ENCODE results near the gene KCNMA1.

The KCNMA1 gene

DNA sequence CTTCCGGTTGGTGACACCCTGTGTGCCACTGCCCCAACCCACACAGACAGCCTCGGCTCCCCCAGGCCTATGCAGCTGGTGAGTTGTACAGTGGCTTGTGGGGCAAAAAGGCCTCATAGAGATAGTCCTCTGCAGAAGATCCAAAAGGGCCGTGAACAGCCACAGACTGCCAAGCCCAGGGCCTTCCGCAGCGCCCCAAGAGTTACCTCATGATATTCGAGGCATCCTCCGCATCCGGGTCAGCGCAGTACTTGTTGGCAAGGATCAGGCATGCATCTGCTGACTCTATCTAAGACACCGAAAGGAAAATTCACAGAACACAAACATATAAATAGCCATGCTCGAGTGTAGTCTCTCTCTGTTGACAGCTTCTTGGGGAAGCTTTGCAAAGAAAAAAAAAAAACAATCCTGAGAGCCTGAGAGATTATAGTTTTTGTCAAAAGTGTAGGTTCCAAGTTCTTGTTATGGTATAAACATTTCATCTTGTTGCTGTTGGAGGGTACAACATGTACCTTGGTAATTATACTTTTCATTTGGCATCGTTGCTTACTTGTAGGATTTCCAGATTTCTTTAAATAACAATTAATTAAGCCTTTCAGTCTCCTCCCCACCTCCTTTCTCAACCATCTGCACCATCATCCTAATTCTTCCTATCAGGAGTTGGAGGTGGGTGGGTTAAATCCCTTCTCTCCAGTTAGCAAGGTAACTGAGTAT, 553.0 kb downstream of the KCNMA1 start:
- TF ChIP-seq, protein P1, sequence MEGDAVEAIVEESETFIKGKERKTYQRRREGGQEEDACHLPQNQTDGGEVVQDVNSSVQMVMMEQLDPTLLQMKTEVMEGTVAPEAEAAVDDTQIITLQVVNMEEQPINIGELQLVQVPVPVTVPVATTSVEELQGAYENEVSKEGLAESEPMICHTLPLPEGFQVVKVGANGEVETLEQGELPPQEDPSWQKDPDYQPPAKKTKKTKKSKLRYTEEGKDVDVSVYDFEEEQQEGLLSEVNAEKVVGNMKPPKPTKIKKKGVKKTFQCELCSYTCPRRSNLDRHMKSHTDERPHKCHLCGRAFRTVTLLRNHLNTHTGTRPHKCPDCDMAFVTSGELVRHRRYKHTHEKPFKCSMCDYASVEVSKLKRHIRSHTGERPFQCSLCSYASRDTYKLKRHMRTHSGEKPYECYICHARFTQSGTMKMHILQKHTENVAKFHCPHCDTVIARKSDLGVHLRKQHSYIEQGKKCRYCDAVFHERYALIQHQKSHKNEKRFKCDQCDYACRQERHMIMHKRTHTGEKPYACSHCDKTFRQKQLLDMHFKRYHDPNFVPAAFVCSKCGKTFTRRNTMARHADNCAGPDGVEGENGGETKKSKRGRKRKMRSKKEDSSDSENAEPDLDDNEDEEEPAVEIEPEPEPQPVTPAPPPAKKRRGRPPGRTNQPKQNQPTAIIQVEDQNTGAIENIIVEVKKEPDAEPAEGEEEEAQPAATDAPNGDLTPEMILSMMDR (IDR thresholded peaks at IDR 0.05; ENCODE audit: low read depth, low read length) = no peak
- TF ChIP-seq MYC (IDR thresholded peaks at IDR 0.05; ENCODE audit: low read depth, low read length) (no peak), POLR2A (IDR thresholded peaks at IDR 0.05; ENCODE audit: extremely low read depth, insufficient read length) (no peak)
- TF ChIP-seq, protein P2, sequence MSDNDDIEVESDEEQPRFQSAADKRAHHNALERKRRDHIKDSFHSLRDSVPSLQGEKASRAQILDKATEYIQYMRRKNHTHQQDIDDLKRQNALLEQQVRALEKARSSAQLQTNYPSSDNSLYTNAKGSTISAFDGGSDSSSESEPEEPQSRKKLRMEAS (IDR thresholded peaks at IDR 0.05; ENCODE audit: low read depth, low read length) = no peak
- H3K4me3 ChIP-seq (ENCODE audit: low read depth, low read length) = no peak overlapping the region
- no peak for DNase-seq (ENCODE audit: low read depth)

DNA sequence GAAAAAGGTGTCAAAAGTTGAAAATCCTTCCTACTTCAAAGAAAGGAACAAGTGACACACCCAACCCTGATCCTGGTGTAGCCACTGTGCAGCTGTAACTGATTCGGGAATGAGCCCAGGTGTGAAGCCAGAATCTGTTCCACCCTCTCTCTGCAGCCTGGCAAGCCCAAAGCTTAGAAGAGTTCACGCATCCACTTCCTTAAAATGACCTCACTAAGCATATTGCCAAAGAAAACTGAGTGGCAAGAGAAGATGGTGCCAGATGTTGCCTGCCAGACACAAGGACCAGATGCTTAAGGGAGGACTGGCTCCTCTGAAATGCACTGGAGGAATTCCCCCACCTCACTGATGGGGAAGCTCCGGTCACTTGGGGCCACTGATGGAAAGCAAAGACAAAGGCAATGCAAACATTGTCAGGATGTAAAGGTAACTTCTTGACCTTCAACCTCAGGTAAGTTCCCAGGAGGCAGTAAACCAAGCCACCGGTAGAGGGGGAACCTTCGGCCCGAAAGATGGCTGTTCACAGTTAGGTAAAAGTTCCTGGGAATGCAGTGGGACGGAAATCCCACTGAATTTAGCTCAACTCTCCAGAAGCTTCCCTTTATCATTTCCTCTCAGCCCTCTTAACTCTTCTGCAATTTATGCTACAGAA, 554.9 kb downstream of the KCNMA1 start:
- DNase-seq (ENCODE audit: low read depth) = peak; percentile 7
- TF ChIP-seq POLR2A (IDR thresholded peaks at IDR 0.05; ENCODE audit: extremely low read depth, insufficient read length) (no peak), MYC (IDR thresholded peaks at IDR 0.05; ENCODE audit: low read depth, low read length) (no peak)
- H3K4me3 ChIP-seq (ENCODE audit: low read depth, low read length) = no peak overlapping the region

DNA sequence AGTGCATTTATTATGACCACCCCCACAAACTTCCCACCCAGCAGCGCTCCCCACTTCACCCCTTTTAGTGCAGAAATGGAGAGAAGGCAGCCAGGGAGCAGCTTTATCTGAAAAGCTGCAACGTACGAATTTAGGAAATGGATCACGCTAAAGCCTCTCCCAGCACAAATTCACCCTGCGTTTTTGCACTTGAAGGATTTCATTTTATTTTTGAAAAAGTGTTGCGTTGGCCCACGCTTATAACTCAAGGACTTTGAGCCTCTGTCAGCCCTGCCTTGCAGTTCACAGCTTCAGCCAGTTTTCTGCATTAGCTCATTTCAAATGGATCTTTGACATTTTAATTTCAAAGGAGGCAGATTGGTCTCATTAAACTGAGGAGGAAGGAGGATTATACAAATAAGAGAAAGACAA, 556.1 kb downstream of the KCNMA1 start:
- no peak overlapping the region for H3K4me3 ChIP-seq (ENCODE audit: low read depth, low read length)
- DNase-seq (ENCODE audit: low read depth) = no peak
- TF ChIP-seq POLR2A (IDR thresholded peaks at IDR 0.05; ENCODE audit: extremely low read depth, insufficient read length) (no peak), MYC (IDR thresholded peaks at IDR 0.05; ENCODE audit: low read depth, low read length) (no peak)

DNA sequence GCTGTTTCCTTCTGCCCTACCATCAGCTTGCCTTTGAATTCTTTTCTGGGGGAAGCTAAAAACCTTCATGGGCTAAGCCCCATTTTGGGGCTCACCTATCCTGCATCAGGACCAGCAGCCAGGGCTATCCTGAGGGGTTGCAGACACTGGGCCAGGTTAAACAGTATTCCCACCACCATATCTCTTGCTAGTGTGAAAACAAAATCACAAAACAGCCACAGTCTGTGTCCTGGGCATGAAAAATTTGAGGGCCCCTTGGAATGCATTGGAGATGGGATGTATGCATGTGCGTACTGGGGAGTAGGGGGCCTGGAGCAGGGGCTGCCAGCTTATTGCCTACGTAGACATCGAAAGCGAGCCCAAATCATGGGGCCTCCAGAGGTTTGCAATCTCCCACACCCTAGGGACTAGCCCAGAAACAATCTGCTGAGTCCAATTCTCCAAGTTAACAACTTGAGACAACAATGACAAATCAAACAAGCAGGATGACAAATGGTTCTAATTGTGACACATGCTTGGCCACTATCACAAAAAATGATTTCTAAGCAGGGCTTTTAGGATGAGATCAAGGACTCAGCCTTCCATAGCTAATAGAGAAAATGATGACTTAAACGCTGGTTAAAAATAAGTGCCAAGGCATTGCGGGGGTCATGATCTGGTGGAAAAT, 557.1 kb downstream of the KCNMA1 start:
- TF ChIP-seq, protein P1 (IDR thresholded peaks at IDR 0.05; ENCODE audit: low read depth, low read length) = no peak
- TF ChIP-seq MYC (IDR thresholded peaks at IDR 0.05; ENCODE audit: low read depth, low read length) = no peak
- TF ChIP-seq, protein P2 (IDR thresholded peaks at IDR 0.05; ENCODE audit: low read depth, low read length) = no peak
- TF ChIP-seq POLR2A (IDR thresholded peaks at IDR 0.05; ENCODE audit: extremely low read depth, insufficient read length) = no peak
- H3K4me3 ChIP-seq (ENCODE audit: low read depth, low read length) = no peak overlapping the region
- DNase-seq (ENCODE audit: low read depth) = no peak

DNA sequence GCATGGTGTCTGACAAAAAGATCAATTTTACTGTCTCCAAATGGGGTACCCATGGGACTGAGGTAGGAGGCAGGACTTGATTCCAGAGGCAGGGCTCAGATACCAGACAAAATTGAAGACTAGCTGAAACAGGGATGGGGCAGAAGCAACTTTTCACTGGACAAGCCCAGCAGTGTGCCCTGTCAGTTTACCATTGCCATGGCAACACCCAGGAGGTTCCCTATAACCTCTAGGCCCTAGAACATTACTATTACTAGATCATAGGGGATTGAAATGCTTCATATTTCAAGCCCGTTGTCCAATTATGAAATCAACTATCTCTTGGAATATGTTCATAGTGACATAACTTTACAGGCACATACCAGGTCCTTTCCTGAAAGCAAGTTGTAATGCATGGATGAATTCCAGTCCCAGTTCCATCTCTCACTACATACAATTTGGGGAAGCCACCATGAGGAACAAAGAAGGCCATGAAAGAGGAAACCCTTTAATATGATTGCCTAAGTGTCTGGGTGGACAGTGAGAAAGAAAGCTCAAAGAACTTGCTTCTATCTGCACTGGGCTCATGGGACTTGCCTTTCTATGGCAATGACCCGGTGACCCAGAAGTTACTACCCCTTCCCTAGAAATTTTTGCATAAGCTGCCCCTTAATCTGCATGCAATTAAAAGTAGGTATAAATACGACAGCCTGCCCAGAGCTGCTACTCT, 557.9 kb downstream of the KCNMA1 start:
- TF ChIP-seq, protein P2 (IDR thresholded peaks at IDR 0.05; ENCODE audit: low read depth, low read length) = no peak
- TF ChIP-seq POLR2A (IDR thresholded peaks at IDR 0.05; ENCODE audit: extremely low read depth, insufficient read length) (no peak), MYC (IDR thresholded peaks at IDR 0.05; ENCODE audit: low read depth, low read length) (no peak)
- TF ChIP-seq, protein P1 (IDR thresholded peaks at IDR 0.05; ENCODE audit: low read depth, low read length) = no peak
- H3K4me3 ChIP-seq (ENCODE audit: low read depth, low read length) = no peak overlapping the region
- DNase-seq (ENCODE audit: low read depth) = no peak

DNA sequence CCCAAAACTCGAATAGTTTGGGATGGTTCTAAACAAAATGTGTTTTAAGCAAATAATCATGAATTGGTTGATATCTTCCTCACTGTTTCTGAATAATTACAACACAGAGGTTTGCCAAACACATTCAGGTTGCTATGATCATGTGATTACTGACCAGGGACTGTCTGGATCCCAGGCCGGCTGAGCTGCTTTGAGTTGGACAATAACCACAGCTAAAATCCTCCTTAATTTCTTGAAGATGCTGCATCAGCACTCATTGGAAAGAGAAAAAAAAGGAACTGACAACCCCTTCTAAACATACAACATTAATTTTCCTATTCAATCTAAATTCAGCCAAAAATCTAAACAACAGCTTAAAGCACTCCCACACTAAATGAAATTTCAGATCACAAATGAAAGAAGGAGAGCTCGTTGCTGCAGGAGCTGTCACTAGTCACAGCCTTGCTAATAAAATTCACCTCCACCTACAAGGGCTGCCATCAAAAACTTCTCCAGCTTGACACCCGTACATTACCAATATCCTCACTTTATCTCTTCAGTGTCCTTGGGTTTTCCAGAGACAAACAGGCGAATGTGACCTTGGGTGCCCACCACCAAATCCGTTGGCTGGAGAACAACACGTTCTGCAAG, 560.2 kb downstream of the KCNMA1 start:
- DNase-seq (ENCODE audit: low read depth) = no peak
- TF ChIP-seq, protein P2 (IDR thresholded peaks at IDR 0.05; ENCODE audit: low read depth, low read length) = no peak
- TF ChIP-seq MYC (IDR thresholded peaks at IDR 0.05; ENCODE audit: low read depth, low read length) (no peak), POLR2A (IDR thresholded peaks at IDR 0.05; ENCODE audit: extremely low read depth, insufficient read length) (no peak)
- TF ChIP-seq, protein P1 (IDR thresholded peaks at IDR 0.05; ENCODE audit: low read depth, low read length) = no peak
- no peak overlapping the region for H3K4me3 ChIP-seq (ENCODE audit: low read depth, low read length)

All from NB4 (cell line).